GM12892 (cell line): ENCODE data around the gene FLT3.

Source experiments
- POLR2A ChIP-seq: IDR thresholded peaks from 2 replicates; pipeline ENCODE4 v1.6.1; 2011; ENCODE audit warnings: low read depth, low read length, control low read depth
- POLR2AphosphoS5 ChIP-seq: IDR thresholded peaks from 2 replicates; pipeline ENCODE4 v1.6.1; 2011; ENCODE audit warnings: low read depth, low read length, control low read depth
- TAF1 ChIP-seq: IDR thresholded peaks from 2 replicates; pipeline ENCODE4 v1.6.1; 2011; ENCODE audit warnings: low read depth, mild to moderate bottlenecking, control low read depth, low read length, borderline replicate concordance

DNA sequence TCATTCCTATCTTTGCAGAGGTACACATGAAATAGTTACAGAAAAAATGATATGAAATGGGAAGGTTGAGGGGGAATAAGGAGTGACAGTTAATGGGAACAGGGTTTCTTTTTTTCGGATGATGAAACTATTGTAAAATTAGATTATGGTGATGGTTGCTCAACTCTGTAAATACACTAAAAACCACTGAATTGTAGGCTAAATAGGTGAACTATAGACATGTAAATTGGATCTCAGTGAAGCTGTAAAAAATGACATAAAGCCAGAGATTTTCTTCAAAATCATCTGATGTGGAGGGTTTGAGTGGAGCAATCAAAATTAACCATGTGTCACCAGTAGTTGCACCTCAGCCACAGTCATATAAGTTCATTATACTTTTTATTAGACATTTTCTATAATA lies 6.6 kb upstream of the FLT3 start:
- TF ChIP-seq POLR2A (no peak), POLR2AphosphoS5 (no peak), TAF1 (no peak)
